ENCODE data around the gene DLK2. TPM values are rescaled to one million over a fixed set of nuclear protein-coding genes. Genes with fewer than 3 reads are reported as not detected.

Gene DLK2
- total and polyA plus RNA-seq, 2 of the 13 experiments (the other 11 are each of a cell fraction or from before 2014, with no cell fraction given) = 1.2 to 3.8 TPM

GRCh38 chr6:43454696-43455530, 435 bp downstream of the DLK2 start (continued):
- TF ChIP-seq MLLT10 (CRISPR knock-in tag; IDR thresholded peaks at IDR 0.05) (no peak), EHMT2 (IDR thresholded peaks at IDR 0.05; ENCODE audit: borderline replicate concordance, low read depth, low read length) (no peak), ZNF121 (CRISPR knock-in tag; IDR thresholded peaks at IDR 0.05) (no peak), ATM (IDR thresholded peaks at IDR 0.05; ENCODE audit: borderline replicate concordance) (no peak), HNF4A (CRISPR knock-in tag; IDR thresholded peaks at IDR 0.05) (no peak), ZNF792 (CRISPR knock-in tag; IDR thresholded peaks at IDR 0.05) (peak; percentile 26; the same call in 1 of the 2 replicates), NCOA5 (CRISPR knock-in tag; IDR thresholded peaks at IDR 0.05) (no peak), SMC3 (IDR thresholded peaks at IDR 0.05; ENCODE audit: low read length) (no peak), ELF4 (CRISPR knock-in tag; IDR thresholded peaks at IDR 0.05; ENCODE audit: borderline replicate concordance) (no peak), ZNF605 (CRISPR knock-in tag; IDR thresholded peaks at IDR 0.05) (peak; percentile 84), ATAD3A (CRISPR knock-in tag; IDR thresholded peaks at IDR 0.05) (no peak), ZNF335 (CRISPR knock-in tag; IDR thresholded peaks at IDR 0.05) (no peak), ATF7 (IDR thresholded peaks at IDR 0.05) (no peak), ATF7 (CRISPR knock-in tag; IDR thresholded peaks at IDR 0.05) (no peak), TSC22D2 (CRISPR knock-in tag; IDR thresholded peaks at IDR 0.05; ENCODE audit: borderline replicate concordance) (peak; percentile 52; the same call in 1 of the 2 replicates), ZMAT5 (CRISPR knock-in tag; IDR thresholded peaks at IDR 0.05; ENCODE audit: borderline replicate concordance, low read depth) (no peak), ZXDC (CRISPR knock-in tag; IDR thresholded peaks at IDR 0.05) (peak; percentile 86; the same call in 1 of the 2 replicates), NFIB (CRISPR knock-in tag; IDR thresholded peaks at IDR 0.05; ENCODE audit: borderline replicate concordance) (no peak), BRD4 (CRISPR knock-in tag; IDR thresholded peaks at IDR 0.05) (no peak), ZNF780A (CRISPR knock-in tag; IDR thresholded peaks at IDR 0.05) (peak; percentile 81; the same call in 1 of the 2 replicates), JDP2 (CRISPR knock-in tag; IDR thresholded peaks at IDR 0.05; ENCODE audit: borderline replicate concordance) (no peak), RBFOX2 (IDR thresholded peaks at IDR 0.05; ENCODE audit: low read depth, low read length) (peak; percentile 67; the same call in 1 of the 2 replicates), ZFX (CRISPR knock-in tag; IDR thresholded peaks at IDR 0.05; ENCODE audit: low read depth) (peak; percentile 80), BORCS8-MEF2B (CRISPR knock-in tag; IDR thresholded peaks at IDR 0.05) (no peak; the same call in 1 of the 2 replicates), RBM39 (IDR thresholded peaks at IDR 0.05; ENCODE audit: low read depth, low read length, poor library complexity, severe bottlenecking) (peak; percentile 75), MTA3 (CRISPR knock-in tag; IDR thresholded peaks at IDR 0.05) (no peak), AGO2 (optimal IDR thresholded peaks at IDR 0.05; ENCODE audit: low read depth, low read length) (peak; percentile 94), ZNF546 (CRISPR knock-in tag; conservative IDR thresholded peaks at IDR 0.05) (no peak; the same call in 1 of the 2 replicates), ZNF3 (CRISPR knock-in tag; IDR thresholded peaks at IDR 0.05) (no peak)
